Measurements from ENCODE around the gene ZFP36L1.
"Not testable (repeated sequence)": the region's sequence is repeated elsewhere in the genome, so short reads cannot be mapped to it uniquely, and the experiment has no call there.

ZFP36L1 gene

DNA sequence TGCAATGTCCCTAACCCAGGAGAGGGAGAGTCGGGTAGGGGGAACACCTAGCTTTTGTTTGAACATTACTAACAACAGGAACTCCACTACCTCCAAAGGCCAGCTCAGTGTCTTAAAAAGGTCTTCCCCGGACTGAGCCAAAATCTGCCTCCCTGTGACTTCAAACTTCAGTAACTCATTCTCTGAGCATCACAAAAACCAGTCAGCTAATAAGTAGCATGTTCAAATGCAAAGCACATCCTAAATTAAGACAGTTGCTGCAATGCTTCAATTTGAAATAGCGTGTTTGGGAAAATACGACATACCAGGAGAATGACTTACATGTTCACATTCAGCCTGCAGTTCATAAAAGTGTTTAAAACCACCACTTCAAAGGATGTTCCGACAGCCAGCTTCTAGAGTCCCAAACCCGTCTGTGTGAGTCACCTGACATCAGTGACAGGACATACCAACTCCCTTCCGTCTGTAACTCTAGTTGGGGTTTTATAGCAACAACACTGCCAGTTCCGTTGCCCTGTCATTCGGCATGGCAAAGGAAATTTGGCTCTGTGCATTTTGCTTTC, 13.0 kb downstream of the ZFP36L1 start:
- Mint-ChIP-seq H3K27me3 (ENCODE audit: low read depth) (no peaks in the 10 kb centered on the region), H3K27ac (peak overlapping the region; percentile 98), H3K36me3 (ENCODE audit: low read depth) (peaks cover 5% of the 10 kb centered on the region), H3K9me3 (peaks cover 8% of the 10 kb centered on the region), H3K4me3 (peak overlapping the region; percentile 89), H3K4me1 (ENCODE audit: low read depth) (peaks cover 65% of the 10 kb centered on the region)
- peak; percentile 62 for DNase-seq (ENCODE audit: low spot score)

GRCh38 chr14:68777644-68778043, 15.2 kb downstream of the ZFP36L1 start:
- peaks cover 58% of the 10 kb centered on the region for H3K4me1 Mint-ChIP-seq (ENCODE audit: low read depth)
- peaks cover 10% of the 10 kb centered on the region for H3K9me3 Mint-ChIP-seq
- no peak overlapping the region for H3K27ac Mint-ChIP-seq

DNA sequence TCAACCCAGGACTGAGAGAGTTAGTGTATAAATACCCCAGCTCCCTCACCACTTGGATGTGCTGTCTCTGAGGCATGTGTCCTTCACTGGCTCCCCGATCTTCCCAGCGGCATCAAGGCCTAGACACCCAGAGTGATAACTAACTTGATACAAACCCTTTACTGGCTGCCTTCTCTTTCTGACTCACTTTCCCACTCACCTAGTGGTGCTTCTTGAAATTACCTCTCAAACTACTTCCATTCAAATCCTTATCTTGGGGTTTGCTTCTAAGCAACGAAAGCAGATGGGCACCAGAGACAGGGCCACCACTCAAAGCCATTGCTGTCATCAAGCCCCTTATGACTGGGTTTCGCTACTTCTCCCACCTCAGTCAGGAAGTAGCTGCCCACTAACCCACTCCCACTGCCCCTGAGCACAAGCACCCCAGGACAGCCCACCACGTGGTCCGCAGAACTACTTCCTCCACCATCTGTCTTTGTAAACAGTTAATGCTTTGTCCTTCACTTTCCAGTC, 17.2 kb downstream of the ZFP36L1 start:
- peaks cover 10% of the 10 kb centered on the region for H3K9me3 Mint-ChIP-seq
- H3K27me3 Mint-ChIP-seq (ENCODE audit: low read depth): no peaks in the 10 kb centered on the region
- peaks cover 5% of the 10 kb centered on the region for H3K36me3 Mint-ChIP-seq (ENCODE audit: low read depth)
- peaks cover 53% of the 10 kb centered on the region for H3K4me1 Mint-ChIP-seq (ENCODE audit: low read depth)
- H3K4me3 Mint-ChIP-seq: no peak overlapping the region
- no peak for DNase-seq (ENCODE audit: low spot score)
- H3K27ac Mint-ChIP-seq: peak overlapping the region; percentile 67

More at GRCh38 chr14:68777644-68778043, 15.2 kb downstream of the ZFP36L1 start:
- no peak overlapping the region for H3K4me3 Mint-ChIP-seq
- H3K36me3 Mint-ChIP-seq (ENCODE audit: low read depth): peaks cover 5% of the 10 kb centered on the region
- no peak for DNase-seq (ENCODE audit: low spot score)
- H3K27me3 Mint-ChIP-seq (ENCODE audit: low read depth): no peaks in the 10 kb centered on the region

DNA sequence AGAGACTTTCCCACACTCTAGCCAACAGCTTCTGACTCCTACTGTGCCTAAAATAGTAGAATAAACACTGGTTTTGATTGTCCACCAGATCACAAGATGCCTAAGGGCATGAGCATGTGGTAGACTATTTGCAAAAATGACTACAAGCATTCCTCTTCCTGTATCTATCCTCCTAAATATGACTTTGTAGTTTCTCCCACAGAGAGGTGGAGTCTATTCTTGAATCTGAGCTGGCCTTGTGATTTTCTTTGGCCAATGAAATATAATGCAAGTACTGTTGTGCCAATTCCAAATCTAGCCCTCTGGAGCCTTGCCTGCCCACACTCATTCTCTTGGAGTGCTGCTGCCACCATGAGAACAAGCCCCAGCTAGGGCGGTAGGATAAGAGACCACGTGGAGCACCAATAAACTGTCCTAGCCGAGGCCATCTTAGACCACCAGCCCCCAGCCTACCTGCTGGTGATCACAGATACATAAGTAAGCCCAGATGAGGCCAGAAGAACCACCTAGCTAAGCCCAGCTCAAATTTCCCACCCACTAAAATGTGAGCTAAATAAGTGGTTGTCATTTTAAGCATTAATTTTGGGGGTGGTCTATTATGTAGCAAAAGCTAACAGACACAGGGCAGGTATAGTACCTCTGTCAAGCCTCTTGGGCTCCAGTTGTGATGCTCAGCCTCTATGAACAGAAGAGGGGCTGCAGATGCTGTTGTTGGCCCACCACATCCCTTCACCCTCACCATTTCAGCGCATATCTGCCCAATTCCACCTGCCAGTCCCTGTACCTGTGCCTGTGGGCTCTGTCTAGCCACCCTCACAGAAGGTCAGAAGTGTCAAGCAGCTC, 17.9 kb downstream of the ZFP36L1 start:
- Mint-ChIP-seq H3K4me3 (no peak overlapping the region), H3K27me3 (ENCODE audit: low read depth) (no peaks in the 10 kb centered on the region), H3K9me3 (peaks cover 10% of the 10 kb centered on the region), H3K4me1 (ENCODE audit: low read depth) (peaks cover 51% of the 10 kb centered on the region), H3K27ac (peak overlapping the region; percentile 67), H3K36me3 (ENCODE audit: low read depth) (peaks cover 5% of the 10 kb centered on the region)
- no peak for DNase-seq (ENCODE audit: low spot score)

- H3K4me3 Mint-ChIP-seq: no peak overlapping the region
- no peak for DNase-seq (ENCODE audit: low spot score)
- H3K36me3 Mint-ChIP-seq (ENCODE audit: low read depth): peaks cover 5% of the 10 kb centered on the region
- peaks cover 10% of the 10 kb centered on the region for H3K9me3 Mint-ChIP-seq
- H3K27ac Mint-ChIP-seq: peak overlapping the region; percentile 17
- no peaks in the 10 kb centered on the region for H3K27me3 Mint-ChIP-seq (ENCODE audit: low read depth)
- H3K4me1 Mint-ChIP-seq (ENCODE audit: low read depth): peaks cover 31% of the 10 kb centered on the region
Measured at GRCh38 chr14:68772761-68773381, 20.0 kb downstream of the ZFP36L1 start.

DNA sequence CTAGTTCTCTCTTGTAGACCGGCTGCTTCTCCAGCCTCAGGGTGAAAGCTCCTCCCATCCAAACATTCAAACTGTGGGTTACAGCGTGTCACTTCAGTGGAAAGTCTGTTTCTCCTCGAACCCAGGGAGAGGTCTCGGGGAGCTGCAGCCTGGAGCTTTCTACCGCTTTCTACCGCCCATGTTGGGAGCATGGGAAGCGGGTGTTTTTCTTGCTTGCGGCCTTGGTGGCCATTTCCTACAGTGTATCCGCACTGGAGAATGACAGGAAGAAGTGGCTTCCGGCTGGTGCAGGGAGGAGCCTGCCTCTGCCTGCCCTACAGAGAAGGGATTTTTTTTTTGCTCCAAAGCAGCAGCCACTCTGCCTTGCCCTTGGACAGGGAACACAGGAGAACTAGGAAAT, 21.2 kb downstream of the ZFP36L1 start:
- peaks cover 28% of the 10 kb centered on the region for H3K4me1 Mint-ChIP-seq (ENCODE audit: low read depth)
- peak overlapping the region; percentile 65 for H3K4me3 Mint-ChIP-seq
- no peaks in the 10 kb centered on the region for H3K27me3 Mint-ChIP-seq (ENCODE audit: low read depth)
- H3K27ac Mint-ChIP-seq: peak overlapping the region; percentile 71
- no peak for DNase-seq (ENCODE audit: low spot score)
- peaks cover 5% of the 10 kb centered on the region for H3K36me3 Mint-ChIP-seq (ENCODE audit: low read depth)
- peaks cover 10% of the 10 kb centered on the region for H3K9me3 Mint-ChIP-seq

GRCh38 chr14:68770553-68771286, 22.1 kb downstream of the ZFP36L1 start:
- no peak for DNase-seq (ENCODE audit: low spot score)
- Mint-ChIP-seq H3K27ac (peak overlapping the region; percentile 71), H3K4me1 (ENCODE audit: low read depth) (peaks cover 28% of the 10 kb centered on the region), H3K36me3 (ENCODE audit: low read depth) (peaks cover 5% of the 10 kb centered on the region), H3K9me3 (peaks cover 8% of the 10 kb centered on the region), H3K4me3 (no peak overlapping the region), H3K27me3 (ENCODE audit: low read depth) (no peaks in the 10 kb centered on the region)

DNA sequence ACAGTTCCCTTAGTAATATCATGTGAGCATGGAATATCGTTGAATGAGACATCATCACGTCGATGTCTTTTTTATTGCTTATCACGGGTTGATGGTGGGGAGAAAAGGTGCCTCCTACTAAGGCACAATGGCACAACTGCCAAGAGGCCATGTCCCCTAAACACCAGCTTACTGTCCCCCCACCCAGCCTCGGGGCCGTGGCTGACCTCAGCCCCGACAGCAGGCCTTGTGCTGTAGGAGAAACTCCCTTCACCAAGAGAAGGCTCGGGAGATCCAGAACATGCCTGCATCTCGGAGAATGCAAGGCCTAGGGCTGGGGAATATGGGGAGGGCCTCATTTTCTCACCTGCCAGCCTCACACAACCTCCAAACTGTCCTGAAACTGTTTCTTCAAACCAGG, 22.8 kb downstream of the ZFP36L1 start:
- H3K27ac Mint-ChIP-seq: peak overlapping the region; percentile 29
- H3K4me1 Mint-ChIP-seq (ENCODE audit: low read depth): peaks cover 31% of the 10 kb centered on the region
- no peak for DNase-seq (ENCODE audit: low spot score)
- no peaks in the 10 kb centered on the region for H3K27me3 Mint-ChIP-seq (ENCODE audit: low read depth)
- no peak overlapping the region for H3K4me3 Mint-ChIP-seq
- no peaks in the 10 kb centered on the region for H3K36me3 Mint-ChIP-seq (ENCODE audit: low read depth)
- peaks cover 4% of the 10 kb centered on the region for H3K9me3 Mint-ChIP-seq

GRCh38 chr14:68768316-68768715, 24.6 kb downstream of the ZFP36L1 start:
- DNase-seq (ENCODE audit: low spot score): no peak
- no peak overlapping the region for H3K27ac Mint-ChIP-seq
- H3K9me3 Mint-ChIP-seq: no peaks in the 10 kb centered on the region
- H3K4me1 Mint-ChIP-seq (ENCODE audit: low read depth): peaks cover 34% of the 10 kb centered on the region
- H3K36me3 Mint-ChIP-seq (ENCODE audit: low read depth): no peaks in the 10 kb centered on the region
- H3K4me3 Mint-ChIP-seq: no peak overlapping the region
- no peaks in the 10 kb centered on the region for H3K27me3 Mint-ChIP-seq (ENCODE audit: low read depth)

- H3K36me3 Mint-ChIP-seq (ENCODE audit: low read depth): no peaks in the 10 kb centered on the region
- no peaks in the 10 kb centered on the region for H3K9me3 Mint-ChIP-seq
- H3K27me3 Mint-ChIP-seq (ENCODE audit: low read depth): no peaks in the 10 kb centered on the region
- peaks cover 32% of the 10 kb centered on the region for H3K4me1 Mint-ChIP-seq (ENCODE audit: low read depth)
- DNase-seq (ENCODE audit: low spot score): no peak
- H3K27ac Mint-ChIP-seq: no peak overlapping the region
- no peak overlapping the region for H3K4me3 Mint-ChIP-seq
Measured at GRCh38 chr14:68767248-68767645, 25.6 kb downstream of the ZFP36L1 start.

GRCh38 chr14:68766299-68767247, 26.3 kb downstream of the ZFP36L1 start:
- no peaks in the 10 kb centered on the region for H3K36me3 Mint-ChIP-seq (ENCODE audit: low read depth)
- no peak for DNase-seq (ENCODE audit: low spot score)
- H3K4me3 Mint-ChIP-seq: no peak overlapping the region
- H3K4me1 Mint-ChIP-seq (ENCODE audit: low read depth): peaks cover 27% of the 10 kb centered on the region
- H3K27ac Mint-ChIP-seq: no peak overlapping the region
- no peaks in the 10 kb centered on the region for H3K27me3 Mint-ChIP-seq (ENCODE audit: low read depth)
- no peaks in the 10 kb centered on the region for H3K9me3 Mint-ChIP-seq

- not testable (repeated sequence) for DNase-seq (ENCODE audit: low spot score); H3K36me3 Mint-ChIP-seq (ENCODE audit: low read depth); H3K9me3 Mint-ChIP-seq; H3K27ac Mint-ChIP-seq; H3K27me3 Mint-ChIP-seq (ENCODE audit: low read depth); H3K4me3 Mint-ChIP-seq
- H3K4me1 Mint-ChIP-seq (ENCODE audit: low read depth): peaks cover 15% of the 10 kb centered on the region
Measured at GRCh38 chr14:68763843-68764242, 29.0 kb downstream of the ZFP36L1 start.
